ENCODE measurements around the gene HDAC5.
"Not testable (repeated sequence)": the region's sequence is repeated elsewhere in the genome, so short reads cannot be mapped to it uniquely, and the experiment has no call there.

HDAC5 gene

DNA sequence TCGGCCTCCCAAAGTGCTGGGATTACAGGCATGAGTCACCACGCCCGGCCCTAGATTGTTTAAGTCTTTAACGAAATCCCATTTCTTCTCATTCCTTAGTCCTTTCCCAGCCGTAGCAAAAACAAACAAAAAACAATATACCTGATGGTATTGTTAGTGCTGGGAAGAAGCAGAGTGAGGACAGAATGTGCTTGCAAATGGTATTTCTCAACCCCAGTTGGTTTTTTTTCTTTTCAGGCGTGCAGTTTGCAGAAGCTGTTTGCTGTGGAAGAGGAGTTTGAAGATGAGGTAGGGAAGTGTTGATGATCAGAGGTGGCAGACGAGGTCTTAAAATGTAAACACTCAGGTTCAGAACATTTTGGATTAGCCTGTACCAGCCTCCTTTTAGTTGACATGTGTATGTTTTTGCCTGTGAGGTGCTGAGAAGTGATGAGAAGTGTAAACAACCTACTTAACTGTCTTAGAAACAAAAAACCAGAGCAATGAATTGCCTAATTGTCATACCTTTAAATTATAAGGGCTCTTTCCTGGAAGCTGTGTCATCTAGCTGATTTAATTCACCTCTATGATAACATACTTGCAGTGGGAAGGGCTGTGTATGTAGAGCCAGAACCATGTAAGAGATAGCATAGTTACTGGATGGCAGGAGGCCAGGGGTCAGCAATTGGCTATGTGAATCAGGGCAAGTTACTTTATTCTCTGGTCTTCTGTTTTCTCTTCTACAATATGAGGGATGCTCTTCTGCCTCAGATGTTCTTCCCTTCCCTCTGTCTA, 21.7 kb upstream of the HDAC5 start:
- no peak for DNase-seq (ENCODE audit: low read depth)
- H3K4me3 ChIP-seq (ENCODE audit: low read length) = no peak overlapping the region
- TF ChIP-seq, protein P1, sequence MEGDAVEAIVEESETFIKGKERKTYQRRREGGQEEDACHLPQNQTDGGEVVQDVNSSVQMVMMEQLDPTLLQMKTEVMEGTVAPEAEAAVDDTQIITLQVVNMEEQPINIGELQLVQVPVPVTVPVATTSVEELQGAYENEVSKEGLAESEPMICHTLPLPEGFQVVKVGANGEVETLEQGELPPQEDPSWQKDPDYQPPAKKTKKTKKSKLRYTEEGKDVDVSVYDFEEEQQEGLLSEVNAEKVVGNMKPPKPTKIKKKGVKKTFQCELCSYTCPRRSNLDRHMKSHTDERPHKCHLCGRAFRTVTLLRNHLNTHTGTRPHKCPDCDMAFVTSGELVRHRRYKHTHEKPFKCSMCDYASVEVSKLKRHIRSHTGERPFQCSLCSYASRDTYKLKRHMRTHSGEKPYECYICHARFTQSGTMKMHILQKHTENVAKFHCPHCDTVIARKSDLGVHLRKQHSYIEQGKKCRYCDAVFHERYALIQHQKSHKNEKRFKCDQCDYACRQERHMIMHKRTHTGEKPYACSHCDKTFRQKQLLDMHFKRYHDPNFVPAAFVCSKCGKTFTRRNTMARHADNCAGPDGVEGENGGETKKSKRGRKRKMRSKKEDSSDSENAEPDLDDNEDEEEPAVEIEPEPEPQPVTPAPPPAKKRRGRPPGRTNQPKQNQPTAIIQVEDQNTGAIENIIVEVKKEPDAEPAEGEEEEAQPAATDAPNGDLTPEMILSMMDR (conservative IDR thresholded peaks at IDR 0.05; ENCODE audit: low read length) = no peak

DNA sequence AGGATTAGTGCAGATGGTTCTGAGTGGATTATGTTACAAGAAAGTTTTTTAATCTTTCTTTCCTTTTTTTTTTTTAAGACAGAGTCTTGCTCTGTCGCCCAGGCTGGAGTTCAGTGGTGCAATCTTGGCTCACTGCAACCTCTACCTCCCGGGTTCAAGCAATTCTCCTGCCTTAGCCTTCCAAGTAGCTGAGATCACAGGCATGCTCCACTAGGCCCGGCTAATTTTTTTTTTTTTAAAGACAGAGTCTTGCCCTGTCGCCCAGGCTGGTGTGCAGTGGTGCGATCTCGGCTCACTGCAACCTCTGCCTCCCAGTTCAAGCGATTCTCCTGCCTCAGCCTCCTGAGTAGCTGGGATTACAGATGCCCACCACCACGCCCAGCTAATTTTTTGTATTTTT, 20.5 kb upstream of the HDAC5 start:
- not testable (repeated sequence) for DNase-seq (ENCODE audit: low read depth); H3K4me3 ChIP-seq (ENCODE audit: low read length)

DNA sequence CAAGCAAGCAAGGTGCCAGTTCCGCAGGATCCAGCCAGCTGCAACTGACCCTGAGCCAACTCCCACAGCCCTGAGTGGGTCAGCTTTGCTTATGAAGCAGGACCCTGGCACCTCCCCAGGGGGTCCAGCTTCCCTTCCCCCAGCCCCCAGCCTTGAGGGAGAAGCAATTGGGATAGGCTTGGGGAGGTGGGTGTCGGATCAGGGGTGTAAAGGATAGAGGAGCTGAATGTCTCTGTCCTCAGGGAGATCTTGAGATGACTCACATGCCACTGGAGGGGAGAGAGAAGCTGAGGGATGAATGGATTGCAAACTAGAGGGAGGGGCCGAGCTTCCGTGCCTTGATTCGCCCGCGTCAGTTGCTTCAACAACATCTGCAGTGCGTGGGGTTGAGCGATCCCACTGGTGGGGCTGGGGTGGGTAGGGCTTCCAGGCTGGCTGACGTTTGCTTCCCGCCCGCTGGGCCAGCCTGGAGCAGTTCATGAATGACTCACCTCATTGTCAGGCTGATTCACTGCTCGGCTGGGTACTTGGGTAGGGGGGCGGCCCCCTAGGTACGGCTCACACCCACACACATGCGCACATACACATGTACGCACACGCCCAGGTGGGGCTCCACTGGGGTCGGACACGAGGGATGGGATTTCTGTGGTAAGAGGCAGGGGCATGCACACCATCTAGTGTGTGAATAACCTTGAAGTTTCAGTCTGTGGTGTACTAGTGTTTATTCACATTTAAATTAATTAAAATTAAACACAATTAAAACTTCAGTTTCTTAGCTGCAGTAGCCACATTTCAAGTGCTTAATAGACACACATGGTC, 14.7 kb upstream of the HDAC5 start:
- DNase-seq (ENCODE audit: low read depth) = peak; percentile 99
- TF ChIP-seq, protein P1 (conservative IDR thresholded peaks at IDR 0.05; ENCODE audit: low read length) = no peak
- H3K4me3 ChIP-seq (ENCODE audit: low read length) = peak overlapping the region; percentile 52

DNA sequence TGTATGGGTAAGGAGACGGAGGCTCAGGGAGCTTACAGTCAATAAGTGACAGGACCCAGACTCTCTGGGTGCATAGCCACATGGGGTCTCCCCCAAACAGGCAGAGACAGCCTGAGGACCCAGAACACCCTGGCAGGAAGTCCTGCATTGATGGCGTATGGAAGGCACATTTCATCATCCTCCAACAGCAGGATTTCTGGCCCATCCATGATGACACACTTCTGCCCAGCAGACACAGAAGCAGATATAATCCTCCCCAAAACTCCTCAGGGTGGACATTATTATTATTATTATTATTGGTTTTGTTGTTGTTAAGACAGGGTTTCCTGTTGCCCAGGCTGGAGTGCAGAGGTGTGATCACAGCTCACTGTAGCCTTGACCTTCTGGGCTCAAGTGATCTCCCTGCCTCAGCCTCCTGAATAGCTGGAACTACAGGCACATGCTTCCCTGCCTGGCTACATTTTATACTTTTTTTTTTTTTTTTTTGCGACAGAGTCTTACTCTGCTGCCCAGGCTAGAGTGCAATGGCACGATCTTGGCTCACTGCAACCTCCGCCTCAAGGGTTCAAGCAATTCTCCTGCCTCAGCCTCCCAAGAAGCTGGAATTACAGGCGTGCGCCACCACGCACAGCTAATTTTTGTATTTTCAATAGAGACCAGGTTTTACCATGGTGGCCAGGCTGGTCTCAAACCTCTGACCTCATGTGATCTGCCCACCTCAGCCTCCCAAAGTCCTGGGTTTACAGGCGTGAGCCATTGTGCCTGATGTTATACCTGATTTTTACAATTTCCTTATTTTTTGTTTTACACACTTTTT, 11.5 kb upstream of the HDAC5 start:
- TF ChIP-seq, protein P1 (conservative IDR thresholded peaks at IDR 0.05; ENCODE audit: low read length) = no peak
- no peak overlapping the region for H3K4me3 ChIP-seq (ENCODE audit: low read length)
- no peak for DNase-seq (ENCODE audit: low read depth)

DNA sequence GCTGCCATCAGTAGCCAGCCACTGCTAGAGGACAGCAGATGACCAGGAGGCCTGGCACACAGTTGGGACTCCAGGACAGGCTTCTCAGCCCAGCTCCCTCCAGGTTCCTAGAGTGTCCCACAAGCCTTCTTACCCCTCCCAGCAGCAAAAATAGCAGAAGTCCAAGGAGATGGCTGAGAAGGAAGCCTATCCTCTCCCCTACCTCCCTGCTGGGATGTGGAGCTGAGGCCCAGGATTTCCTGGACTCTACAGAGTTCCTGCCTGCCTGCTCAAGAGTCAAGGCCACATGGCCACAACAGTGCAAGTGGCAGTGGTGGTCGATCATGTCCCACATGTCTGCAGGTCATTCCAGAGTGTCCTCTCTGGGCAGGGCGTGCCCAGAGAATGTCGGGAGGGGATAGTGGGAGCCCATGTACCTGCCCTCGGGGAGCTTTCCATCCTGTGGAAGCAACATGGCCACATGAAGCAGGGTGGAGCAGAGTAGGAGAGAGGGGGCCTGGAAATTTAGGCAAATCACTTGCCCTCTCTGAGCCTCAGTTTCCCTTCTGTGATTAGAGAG, 10.6 kb upstream of the HDAC5 start:
- TF ChIP-seq, protein P1 (conservative IDR thresholded peaks at IDR 0.05; ENCODE audit: low read length) = no peak
- no peak overlapping the region for H3K4me3 ChIP-seq (ENCODE audit: low read length)
- DNase-seq (ENCODE audit: low read depth) = no peak

DNA sequence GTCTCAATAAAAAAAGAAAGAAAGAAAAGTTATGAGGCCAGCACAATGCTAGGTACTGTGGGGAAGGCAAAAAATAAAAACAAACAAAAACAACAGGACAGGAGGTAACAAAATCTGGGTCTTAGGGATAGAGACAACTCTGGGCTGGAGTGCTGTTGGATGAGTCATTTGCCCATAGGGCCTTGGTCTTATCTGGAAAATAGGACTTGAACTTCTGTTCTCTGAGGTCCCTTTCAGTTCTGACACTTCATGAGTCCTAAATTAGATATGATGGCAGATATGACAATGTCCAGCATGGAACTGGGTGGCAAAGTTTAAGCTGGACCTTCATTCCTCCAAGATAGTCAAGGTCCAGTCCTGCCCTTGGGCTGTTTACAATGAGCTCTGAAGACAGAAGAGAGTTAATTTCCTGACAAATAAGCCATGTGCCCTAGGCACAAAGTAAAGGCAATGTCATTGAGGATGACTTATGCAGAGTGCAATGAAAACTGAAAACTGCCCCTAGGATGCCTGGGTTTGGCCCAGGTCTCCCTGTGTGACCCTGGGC, 8.9 kb upstream of the HDAC5 start:
- TF ChIP-seq, protein P1 (conservative IDR thresholded peaks at IDR 0.05; ENCODE audit: low read length) = no peak
- H3K4me3 ChIP-seq (ENCODE audit: low read length) = no peak overlapping the region
- no peak for DNase-seq (ENCODE audit: low read depth)

DNA sequence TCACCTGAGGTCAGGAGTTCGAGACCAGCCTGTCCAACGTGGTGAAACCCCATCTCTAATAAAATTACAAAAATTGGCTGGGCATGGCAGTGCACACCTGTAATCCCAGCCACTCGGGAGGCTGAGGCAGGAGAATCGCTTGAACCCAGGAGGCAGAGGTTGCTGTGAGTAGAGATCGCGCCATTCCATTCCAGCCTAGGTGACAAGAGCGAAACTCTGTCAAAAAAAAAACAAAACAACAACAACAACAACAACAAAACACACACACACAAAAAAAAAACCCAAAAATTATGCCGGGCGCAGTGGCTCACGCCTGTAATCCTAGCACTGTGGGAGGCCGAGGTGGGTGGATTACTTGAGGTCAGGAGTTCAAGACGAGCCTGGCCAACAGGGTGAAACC, 7.9 kb upstream of the HDAC5 start:
- H3K4me3 ChIP-seq (ENCODE audit: low read length); DNase-seq (ENCODE audit: low read depth): not testable (repeated sequence)

Data from AG10803 (cell line).